Chondrocyte (in vitro differentiated cells): ENCODE results near the gene MYCBPAP. TPM values are rescaled to one million over a fixed set of nuclear protein-coding genes. Genes with fewer than 3 reads are reported as not detected.
A peak's percentile ranks its signal among the peaks of the same experiment; 100 is the strongest.

ENCODE experiments used
- DNase-seq: peaks from one replicate; pipeline ENCODE4 v3.0.0; 2021; ENCODE audit warnings: mixed read lengths, low spot score
- H3K27ac Mint-ChIP-seq: one replicate; pipeline ENCODE4 v1.8.0; 2021; ENCODE audit warnings: mild to moderate bottlenecking, moderate library complexity, mixed read lengths; ENCODE audit not compliant: unreplicated experiment
- H3K27me3 Mint-ChIP-seq: 2 replicates; pipeline ENCODE4 v1.8.0; 2021; ENCODE audit warnings: low read depth, mixed read lengths
- H3K36me3 Mint-ChIP-seq: 2 replicates; pipeline ENCODE4 v1.8.0; 2021; ENCODE audit warnings: low read depth, mixed read lengths
- H3K4me1 Mint-ChIP-seq: 2 replicates; pipeline ENCODE4 v1.8.0; 2021; ENCODE audit warnings: low read depth, mild to moderate bottlenecking, mixed read lengths
- H3K4me3 Mint-ChIP-seq: one replicate; pipeline ENCODE4 v1.8.0; 2021; ENCODE audit warnings: mild to moderate bottlenecking, moderate library complexity, mixed read lengths; ENCODE audit not compliant: unreplicated experiment
- H3K9me3 Mint-ChIP-seq: 2 replicates; pipeline ENCODE4 v1.8.0; 2021; ENCODE audit warnings: low read depth, mixed read lengths
- CTCF ChIP-seq: fragments of 200-600 bp; sonication (generic); IDR thresholded peaks from 2 replicates; pipeline ENCODE4 v1.5.0; 2021; ENCODE audit warnings: antibody characterized with exemption, mild to moderate bottlenecking, moderate library complexity
- total RNA-seq: library from RNA; stranded (reverse); gene quantifications from 3 replicates; pipeline ENCODE4 v1.2.1, GENCODE V29; 2021

The MYCBPAP gene
- total RNA-seq, 1 donor from 2014 or later, result 0.99 TPM

GRCh38 chr17:50532452-50533024 lies 24.3 kb downstream of the MYCBPAP start, which contains the start of gene EPN3:
TSS of gene EPN3 (plus strand) at chr17:50532735. CDS start at chr17:50536557, 3,822 bp downstream.
- no peak within 1 kb of the TSS for H3K27ac Mint-ChIP-seq
- peaks cover 34% of the 10 kb centered on the region for H3K27me3 Mint-ChIP-seq
- H3K9me3 Mint-ChIP-seq, result no peaks in the 10 kb centered on the region
- no peaks in the 10 kb centered on the region for H3K36me3 Mint-ChIP-seq
- H3K4me3 Mint-ChIP-seq, result no peak within 1 kb of the TSS
- H3K4me1 Mint-ChIP-seq, result peaks cover 14% of the 10 kb centered on the region
- DNase-seq, result no peak
- no peak for TF ChIP-seq CTCF

GRCh38 chr17:50533185-50533584 lies 24.9 kb downstream of the MYCBPAP start:
- TF ChIP-seq CTCF, result no peak
- Mint-ChIP-seq H3K27me3 (peaks cover 34% of the 10 kb centered on the region), H3K27ac (no peak overlapping the region), H3K4me3 (no peak overlapping the region), H3K9me3 (no peaks in the 10 kb centered on the region), H3K4me1 (peaks cover 14% of the 10 kb centered on the region), H3K36me3 (no peaks in the 10 kb centered on the region)
- no peak for DNase-seq

GRCh38 chr17:50533720-50534148 lies 25.5 kb downstream of the MYCBPAP start:
- no peak for TF ChIP-seq CTCF
- H3K4me1 Mint-ChIP-seq, result peaks cover 14% of the 10 kb centered on the region
- no peaks in the 10 kb centered on the region for H3K9me3 Mint-ChIP-seq
- peaks cover 34% of the 10 kb centered on the region for H3K27me3 Mint-ChIP-seq
- DNase-seq, result no peak
- no peaks in the 10 kb centered on the region for H3K36me3 Mint-ChIP-seq
- no peak overlapping the region for H3K4me3 Mint-ChIP-seq
- H3K27ac Mint-ChIP-seq, result no peak overlapping the region

- Mint-ChIP-seq H3K27ac (no peak overlapping the region), H3K9me3 (no peaks in the 10 kb centered on the region), H3K4me3 (no peak overlapping the region), H3K36me3 (no peaks in the 10 kb centered on the region), H3K4me1 (peaks cover 14% of the 10 kb centered on the region), H3K27me3 (peaks cover 30% of the 10 kb centered on the region)
- DNase-seq, result no peak
- peak; percentile 27 for TF ChIP-seq CTCF
Observed at GRCh38 chr17:50534222-50534978, 26.2 kb downstream of the MYCBPAP start.

- H3K4me3 Mint-ChIP-seq, result no peak overlapping the region
- H3K4me1 Mint-ChIP-seq, result peaks cover 14% of the 10 kb centered on the region
- TF ChIP-seq CTCF, result no peak
- no peaks in the 10 kb centered on the region for H3K9me3 Mint-ChIP-seq
- DNase-seq, result no peak
- H3K36me3 Mint-ChIP-seq, result no peaks in the 10 kb centered on the region
- no peak overlapping the region for H3K27ac Mint-ChIP-seq
- peaks cover 24% of the 10 kb centered on the region for H3K27me3 Mint-ChIP-seq
Observed at GRCh38 chr17:50534979-50535326, 26.7 kb downstream of the MYCBPAP start.
